ENCODE data around the gene ANTXR2.

The ANTXR2 gene

GRCh38 chr4:80093563-80093962 is 20.5 kb upstream of the ANTXR2 start:
- Histone ChIP-seq H3K9ac (ENCODE audit: low read length) (no peak overlapping the region), H3K9me2 (ENCODE audit: low read depth, low read length) (no peaks in the 10 kb centered on the region), H3K9me3 (ENCODE audit: low read length) (no peaks in the 10 kb centered on the region), H2AFZ (ENCODE audit: low read length) (no peak overlapping the region), H3K79me2 (ENCODE audit: insufficient read depth, low read length) (no peaks in the 10 kb centered on the region), H3K36me3 (ENCODE audit: insufficient read depth, low read length) (no peaks in the 10 kb centered on the region), H3K27me3 (ENCODE audit: insufficient read depth, low read length) (no peaks in the 10 kb centered on the region), H3K27ac (ENCODE audit: low read depth, low read length, poor library complexity, severe bottlenecking) (no peak overlapping the region), H4K20me1 (ENCODE audit: insufficient read depth, low read length) (no peaks in the 10 kb centered on the region), H3K4me2 (ENCODE audit: low read length) (no peak overlapping the region), H3K4me1 (ENCODE audit: insufficient read depth, low read length, severe bottlenecking) (no peaks in the 10 kb centered on the region), H3F3A (ENCODE audit: insufficient read depth, low read length) (no peaks in the 10 kb centered on the region), H3K4me3 (ENCODE audit: low read depth, low read length, poor library complexity, severe bottlenecking) (no peak overlapping the region)
- TF ChIP-seq EZH2 (IDR thresholded peaks at IDR 0.05; ENCODE audit: borderline replicate concordance, low read length): no peak
- no peak for TF ChIP-seq CTCF (IDR thresholded peaks at IDR 0.05; ENCODE audit: low read length)

GRCh38 chr4:80092847-80093246 is 19.8 kb upstream of the ANTXR2 start:
- TF ChIP-seq CTCF (IDR thresholded peaks at IDR 0.05; ENCODE audit: low read length): no peak
- TF ChIP-seq EZH2 (IDR thresholded peaks at IDR 0.05; ENCODE audit: borderline replicate concordance, low read length): no peak
- Histone ChIP-seq H3K9me3 (ENCODE audit: low read length) (no peaks in the 10 kb centered on the region), H3K9me2 (ENCODE audit: low read depth, low read length) (no peaks in the 10 kb centered on the region), H3K4me1 (ENCODE audit: insufficient read depth, low read length, severe bottlenecking) (no peaks in the 10 kb centered on the region), H4K20me1 (ENCODE audit: insufficient read depth, low read length) (no peaks in the 10 kb centered on the region), H3K4me3 (ENCODE audit: low read depth, low read length, poor library complexity, severe bottlenecking) (no peak overlapping the region), H3F3A (ENCODE audit: insufficient read depth, low read length) (no peaks in the 10 kb centered on the region), H2AFZ (ENCODE audit: low read length) (no peak overlapping the region), H3K4me2 (ENCODE audit: low read length) (no peak overlapping the region), H3K9ac (ENCODE audit: low read length) (no peak overlapping the region), H3K27ac (ENCODE audit: low read depth, low read length, poor library complexity, severe bottlenecking) (no peak overlapping the region), H3K27me3 (ENCODE audit: insufficient read depth, low read length) (no peaks in the 10 kb centered on the region), H3K36me3 (ENCODE audit: insufficient read depth, low read length) (no peaks in the 10 kb centered on the region), H3K79me2 (ENCODE audit: insufficient read depth, low read length) (no peaks in the 10 kb centered on the region)

GRCh38 chr4:80092088-80092487 is 19.1 kb upstream of the ANTXR2 start:
- Histone ChIP-seq H3K4me3 (ENCODE audit: low read depth, low read length, poor library complexity, severe bottlenecking) (no peak overlapping the region), H3K27ac (ENCODE audit: low read depth, low read length, poor library complexity, severe bottlenecking) (no peak overlapping the region), H3K4me2 (ENCODE audit: low read length) (no peak overlapping the region), H3F3A (ENCODE audit: insufficient read depth, low read length) (no peaks in the 10 kb centered on the region), H3K27me3 (ENCODE audit: insufficient read depth, low read length) (no peaks in the 10 kb centered on the region), H4K20me1 (ENCODE audit: insufficient read depth, low read length) (no peaks in the 10 kb centered on the region), H3K9me2 (ENCODE audit: low read depth, low read length) (no peaks in the 10 kb centered on the region), H3K9me3 (ENCODE audit: low read length) (no peaks in the 10 kb centered on the region), H2AFZ (ENCODE audit: low read length) (no peak overlapping the region), H3K4me1 (ENCODE audit: insufficient read depth, low read length, severe bottlenecking) (no peaks in the 10 kb centered on the region), H3K9ac (ENCODE audit: low read length) (no peak overlapping the region), H3K79me2 (ENCODE audit: insufficient read depth, low read length) (no peaks in the 10 kb centered on the region), H3K36me3 (ENCODE audit: insufficient read depth, low read length) (no peaks in the 10 kb centered on the region)
- TF ChIP-seq EZH2 (IDR thresholded peaks at IDR 0.05; ENCODE audit: borderline replicate concordance, low read length) (no peak), CTCF (IDR thresholded peaks at IDR 0.05; ENCODE audit: low read length) (no peak)
